ENCODE results near the gene ARID1B. TPM values are rescaled to one million over a fixed set of nuclear protein-coding genes. Genes with fewer than 3 reads are reported as not detected.

ARID1B gene
- total and polyA plus RNA-seq, 9 of the 15 experiments (the other 6 are each of a cell fraction or from before 2014, with no cell fraction given), result 12.5 to 50.5 (median 25.8) TPM

- Histone ChIP-seq H3K9ac (ENCODE audit: insufficient read depth in 1 of 2, low read depth in 2 of 2, low read length in 2 of 2) (no peak overlapping the region), H3K4me1 (replicated peaks in 1 of 2; ENCODE audit: control insufficient read depth in 2 of 2, insufficient read depth in 2 of 2, low read length in 2 of 2) (peaks cover 0 to 23% of the 10 kb centered on the region in 2 experiments; a peak in 4 of 5 replicates), H3K27me3 (ENCODE audit: control insufficient read depth in 2 of 2, insufficient read depth in 2 of 2, low read length in 2 of 2) (no peaks in the 10 kb centered on the region), H3K4me2 (ENCODE audit: insufficient read depth, low read length) (no peak overlapping the region), H3K4me3 (no peak overlapping the region), H3K9me1 (ENCODE audit: control insufficient read depth, insufficient read depth, low read length) (no peaks in the 10 kb centered on the region), H3K36me3 (ENCODE audit: control insufficient read depth, insufficient read depth, low read length) (no peaks in the 10 kb centered on the region), H3K79me2 (ENCODE audit: control insufficient read depth, insufficient read depth, low read length) (peaks cover 100% of the 10 kb centered on the region), H3K27ac (ENCODE audit: extremely low read depth, low read depth, low read length) (no peak overlapping the region), H2AFZ (ENCODE audit: low read depth, low read length) (no peak overlapping the region), H3K9me3 (replicated peaks; ENCODE audit: control insufficient read depth, insufficient read depth, low read depth, low read length) (no peaks in the 10 kb centered on the region), H4K20me1 (replicated peaks; ENCODE audit: control insufficient read depth, insufficient read depth, low read length) (0 out of 2 replicates have a peak, but pooled peaks cover 3% of the 10 kb centered on the region)
- in situ Hi-C loops (cut with MboI), result no loop called here
- intact Hi-C loops (cut with micrococcal nuclease), result no loop called here
- ChIA-PET POLR2A (interaction anchor here (0.6 to 1.8 kb wide), 6 partner anchors 9 to 60 kb away, joined by 3 to 9 read pairs (median 4); no protein-coding TSS in a partner anchor), CTCF (ENCODE audit: low intra/inter-chr PET ratio) (no interaction called here)
- no TSS peak for BruUV-seq (replicated peaks)
- no peak for TF ChIP-seq FOXM1 (IDR thresholded peaks at IDR 0.05; ENCODE audit: low read depth)
- no peak for TF ChIP-seq FOXM1 (CRISPR knock-in tag; IDR thresholded peaks at IDR 0.05; ENCODE audit: low read depth)
- TF ChIP-seq TFE3 (CRISPR knock-in tag; IDR thresholded peaks at IDR 0.05), result peak; percentile 25
- TF ChIP-seq POLR2G (IDR thresholded peaks at IDR 0.05; ENCODE audit: low read depth, low read length), result no peak
- no peak for TF ChIP-seq LCOR (CRISPR knock-in tag; IDR thresholded peaks at IDR 0.05)
- no peak for TF ChIP-seq ZFP1 (CRISPR knock-in tag; IDR thresholded peaks at IDR 0.05)
- TF ChIP-seq CGGBP1 (CRISPR knock-in tag; IDR thresholded peaks at IDR 0.05), result no peak
- peak; percentile 28; the same call in 1 of the 2 replicates for TF ChIP-seq USF2 (CRISPR knock-in tag; IDR thresholded peaks at IDR 0.05)
- peak; percentile 8; the same call in 1 of the 2 replicates for TF ChIP-seq RAD51 (IDR thresholded peaks at IDR 0.05; ENCODE audit: borderline replicate concordance, low read depth)
- no peak for TF ChIP-seq ZNF12 (CRISPR knock-in tag; IDR thresholded peaks at IDR 0.05)
- no peak for TF ChIP-seq ZNF644 (tag; IDR thresholded peaks at IDR 0.05; ENCODE audit: low read depth)
- TF ChIP-seq ZNF668 (CRISPR knock-in tag; IDR thresholded peaks at IDR 0.05), result no peak
- no peak for DNase-seq (ENCODE audit: extremely low read depth in 1 of 4, low spot score in 3 of 4)
- WGBS (ENCODE audit: insufficient coverage, low coverage, missing lambda C conversion rate), result 82% methylated on average over 11 of the region's 11 CpGs
- ATAC-seq, result no peak; the same call in 2 of the 3 replicates
- no peak for FAIRE-seq
These were observed 29.9 kb downstream of the ARID1B start for GRCh38 chr6:156807028-156807427.
